Stimulated activated CD4-positive, alpha-beta T cell treated with anti-CD3 and anti-CD28 coated beads, Interleukin-15, amount 100 ng/mL, for 48 hours (primary cell): ENCODE measurements around the gene PTGDS.

Experiments
- DNase-seq, 2 donors: peaks; one replicate each; pipeline ENCODE4 v3.0.0-alpha.2; 2020; ENCODE audit warnings: low read depth in 2 of 2

The PTGDS gene

GRCh38 chr9:137021979-137022661 is 44.8 kb downstream of the PTGDS start:
- peak; percentile 77 to 79 for DNase-seq

GRCh38 chr9:137022662-137023008 is 45.3 kb downstream of the PTGDS start:
- no peak for DNase-seq

DNA sequence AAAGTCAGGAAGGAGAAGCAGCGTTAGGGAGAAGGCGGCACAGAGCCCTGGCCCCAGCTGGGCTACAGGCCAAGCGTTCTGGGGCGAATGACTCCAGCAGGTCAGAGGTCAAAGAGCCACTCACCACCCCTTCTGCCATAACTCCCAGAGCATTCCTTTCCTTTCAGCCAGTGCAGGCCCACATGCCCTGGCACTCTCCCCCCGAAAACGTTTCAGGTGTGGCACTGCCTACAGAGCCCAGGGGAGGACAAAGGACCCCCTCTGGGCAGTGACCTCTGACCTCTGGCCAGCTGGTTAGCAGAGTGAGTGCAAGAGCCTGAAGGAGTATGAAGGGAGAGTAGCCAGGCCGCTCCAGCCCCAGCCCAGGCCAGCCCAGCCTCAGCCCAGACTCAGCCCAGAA is 45.9 kb downstream of the PTGDS start:
- no peak for DNase-seq

DNA sequence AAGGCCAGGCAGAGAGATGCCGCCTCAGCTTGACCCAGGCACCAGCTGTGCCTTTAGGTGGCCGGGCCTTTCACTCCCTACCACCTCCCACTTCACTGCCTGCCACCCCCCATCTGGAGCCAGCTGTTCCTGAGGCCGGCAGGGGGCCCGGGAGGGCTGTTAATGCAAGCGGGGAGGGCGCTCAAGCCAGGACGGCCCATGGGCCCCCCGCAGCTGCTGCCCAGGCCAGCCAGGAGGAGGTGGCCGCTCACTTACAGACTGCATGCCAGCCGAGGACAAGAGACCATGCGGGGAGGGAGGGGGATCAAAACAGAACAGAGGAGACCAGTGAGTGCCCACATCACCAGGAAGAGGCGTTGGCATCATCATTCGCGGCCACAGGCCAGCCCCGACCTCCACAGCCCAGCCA is 46.3 kb downstream of the PTGDS start:
- DNase-seq: no peak

DNA sequence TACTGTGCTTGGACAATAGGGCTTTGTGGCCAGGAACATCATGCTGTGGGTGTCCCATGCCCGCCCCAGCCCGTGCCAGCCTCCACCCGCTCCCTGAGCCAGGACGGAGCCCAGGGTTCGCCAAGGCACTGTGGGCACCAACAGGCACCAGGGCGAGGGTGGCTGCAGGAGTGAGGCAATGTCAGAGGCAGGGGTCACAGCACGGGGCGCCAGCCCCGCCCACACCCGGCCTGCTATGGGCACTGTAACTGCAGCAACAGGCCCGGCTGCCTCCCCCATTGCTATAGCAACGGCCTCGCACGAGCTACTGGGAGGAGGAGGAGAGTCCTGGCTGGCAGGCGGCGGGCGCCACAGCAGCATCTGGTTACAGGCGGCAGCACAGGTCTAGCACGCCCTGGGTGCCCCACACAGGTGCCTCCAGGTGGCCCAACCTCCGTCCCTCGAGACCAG is 48.2 kb downstream of the PTGDS start:
- DNase-seq: no peak

- DNase-seq: no peak
Measured at GRCh38 chr9:137026384-137026783, 49.1 kb downstream of the PTGDS start.

DNA sequence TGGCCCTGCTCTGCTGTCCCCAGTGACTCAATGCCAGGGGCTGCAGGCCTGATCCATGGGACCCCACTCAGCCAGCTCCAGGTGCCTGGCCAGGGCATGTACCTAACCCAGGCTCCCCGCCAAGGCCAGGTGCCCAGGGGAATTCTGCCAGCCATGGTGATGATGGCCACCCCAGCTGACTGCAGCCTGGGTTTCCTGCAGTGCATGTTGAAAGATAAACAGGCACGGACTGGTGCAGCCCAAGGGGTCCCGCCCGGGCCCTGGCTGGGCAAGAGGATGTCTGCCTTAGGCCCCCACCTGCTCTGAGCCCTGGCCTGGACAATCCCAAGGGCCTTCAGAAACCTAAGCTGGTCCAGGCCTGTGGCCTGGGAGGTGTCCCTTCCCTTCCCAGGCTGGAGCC is 49.5 kb downstream of the PTGDS start:
- no peak for DNase-seq

- DNase-seq: no peak
Measured at GRCh38 chr9:137027369-137028262, 50.3 kb downstream of the PTGDS start, which contains the start of gene ABCA2. Gene ABCA2, minus strand, starts transcription at chr9:137028237. Its CDS starts 97 bp downstream, at chr9:137028140.

DNA sequence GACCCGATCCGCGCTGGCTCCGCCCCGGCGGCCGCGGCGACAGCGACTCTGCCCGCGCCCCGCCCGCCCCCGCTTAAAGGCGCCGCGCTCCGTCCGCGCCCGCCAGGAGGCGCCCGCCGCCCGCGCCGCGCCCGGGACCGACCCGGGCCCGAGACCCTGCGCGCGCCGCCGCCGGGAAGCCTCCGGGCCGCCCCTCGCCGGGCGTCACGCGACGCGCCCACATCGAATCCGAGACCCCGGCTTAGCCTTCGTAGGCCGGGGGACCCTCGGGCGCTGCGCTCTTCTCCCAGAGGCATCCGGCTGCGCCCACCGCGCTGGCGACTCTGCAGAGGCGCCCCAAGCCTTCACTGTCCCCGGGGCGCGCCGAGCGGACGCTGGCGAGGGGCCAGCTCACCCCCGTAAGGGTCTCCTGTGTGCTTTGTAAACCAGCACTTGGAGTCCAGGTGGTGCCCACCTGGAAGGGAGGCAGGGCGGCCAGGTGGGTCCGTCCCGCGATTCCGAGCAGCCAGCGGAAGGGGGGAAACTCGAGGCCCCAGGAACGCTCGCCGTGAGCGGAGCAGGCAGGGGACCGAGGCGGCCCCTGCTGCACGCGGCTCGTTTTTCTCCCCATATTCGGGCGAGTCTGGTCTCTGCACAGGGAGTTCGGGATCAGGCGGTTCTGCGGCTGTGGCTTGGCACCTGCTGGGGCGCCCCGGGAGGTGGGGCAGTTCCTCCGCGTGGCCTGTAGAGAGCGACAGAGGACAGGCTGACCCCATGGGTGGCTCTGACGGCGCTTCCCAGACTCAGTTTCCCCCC is 51.2 kb downstream of the PTGDS start:
- DNase-seq: peak in 1 of 2 donors; percentile 48

DNA sequence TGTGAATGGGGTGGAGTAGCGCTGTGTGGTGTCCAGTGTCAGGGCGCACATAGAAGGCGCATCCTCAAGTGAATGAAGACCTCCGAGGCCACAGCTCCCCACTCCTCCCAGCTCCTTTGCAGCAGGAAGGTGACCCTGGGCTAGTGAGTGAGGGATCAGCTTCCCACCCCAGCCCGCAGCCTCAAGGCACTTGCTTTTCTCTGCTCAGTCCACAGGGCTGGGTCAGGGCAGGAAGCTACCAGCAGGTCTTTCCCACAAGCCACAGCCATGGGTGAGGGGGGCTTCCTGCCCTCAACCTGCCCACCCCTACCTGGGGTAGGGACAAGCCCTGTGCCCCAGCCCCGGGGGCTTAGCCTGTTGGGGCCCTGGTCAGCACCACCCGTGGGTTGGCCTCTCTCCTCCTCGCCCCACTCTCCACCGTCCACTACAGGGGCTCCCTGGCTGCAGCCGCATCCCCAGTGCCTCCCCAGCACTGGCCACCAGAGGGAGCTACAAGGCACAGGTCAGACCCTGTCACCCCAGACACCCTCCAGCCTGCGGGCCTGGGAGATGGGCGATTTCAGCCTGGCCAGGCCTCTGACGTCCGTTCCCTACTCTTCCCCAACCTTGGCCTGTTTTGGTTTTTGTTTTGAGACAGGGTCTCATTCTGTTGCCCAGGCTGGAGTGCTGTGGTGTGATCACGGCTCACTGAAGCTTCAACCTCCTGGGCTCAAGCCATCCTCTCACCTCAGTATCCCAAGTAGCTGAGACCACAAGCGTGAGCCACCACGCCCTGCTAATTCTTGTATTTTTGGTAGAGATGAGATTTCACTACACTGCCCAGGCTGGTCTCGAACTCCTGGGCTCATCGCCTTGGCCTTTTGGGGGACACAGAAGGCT is 52.0 kb downstream of the PTGDS start:
- peak in 1 of 2 donors; percentile 76 for DNase-seq

- no peak for DNase-seq
Measured at GRCh38 chr9:137030006-137030405, 52.7 kb downstream of the PTGDS start.

GRCh38 chr9:137030538-137031527 is 53.5 kb downstream of the PTGDS start:
- peak in 1 of 2 donors; percentile 27 for DNase-seq
